OCI-LY3 (cell line): ENCODE data around the gene ITPR1.

Experiments used
- H2AFZ ChIP-seq: fragments of 200-600, 300-600 bp; shearing (Covaris generic); 2 replicates; pipeline ENCODE4 v1.6.0; 2014; ENCODE audit warnings: antibody characterized with exemption, low read depth, low read length
- H3K27ac ChIP-seq: fragments of 200-600, 300-600 bp; sonication (generic); 2 replicates; pipeline ENCODE4 v1.5.1; 2014; ENCODE audit warnings: mild to moderate bottlenecking, low read length, moderate library complexity, mixed read lengths
- H3K27me3 ChIP-seq: fragments of 200-600, 300-600 bp; sonication (generic); 2 replicates; pipeline ENCODE4 v1.6.1; 2014; ENCODE audit warnings: low read depth, low read length, mixed read lengths
- H3K36me3 ChIP-seq: fragments of 200-600, 300-600 bp; sonication (generic); replicated peaks from 2 replicates; pipeline ENCODE3; 2014; ENCODE audit warnings: low read depth, low read length, mixed read lengths
- H3K4me1 ChIP-seq: fragments of 300-600, 200-600 bp; sonication (generic); 2 replicates; pipeline ENCODE4 v1.6.1; 2014; ENCODE audit warnings: low read length, mixed read lengths
- H3K4me2 ChIP-seq: fragments of 200-600, 300-600 bp; sonication (generic); 2 replicates; pipeline ENCODE4 v1.6.1; 2014; ENCODE audit warnings: low read length, mixed read lengths
- H3K4me3 ChIP-seq: fragments of 300-600, 200-600 bp; sonication (generic); 2 replicates; pipeline ENCODE4 v1.5.1; 2014; ENCODE audit warnings: antibody characterized with exemption, mild to moderate bottlenecking, low read length, moderate library complexity
- H3K79me2 ChIP-seq: fragments of 300-600, 200-600 bp; shearing (Covaris generic); 2 replicates; pipeline ENCODE4 v1.6.1; 2014; ENCODE audit warnings: mild to moderate bottlenecking, low read length, mixed read lengths
- H3K9ac ChIP-seq: fragments of 300-600, 200-600 bp; shearing (Covaris generic); 2 replicates; pipeline ENCODE4 v1.6.0; 2014; ENCODE audit warnings: mild to moderate bottlenecking, low read length, moderate library complexity
- H3K9me3 ChIP-seq: fragments of 200-600, 300-600 bp; shearing (Covaris generic); 2 replicates; pipeline ENCODE4 v1.6.1; 2014; ENCODE audit warnings: low read length, mixed read lengths; ENCODE audit not compliant: insufficient read depth
- H4K20me1 ChIP-seq: fragments of 200-600, 300-600 bp; sonication (generic); 2 replicates; pipeline ENCODE4 v1.6.1; 2016; ENCODE audit warnings: low read length, mixed read lengths; ENCODE audit not compliant: insufficient read depth
- EZH2phosphoT487 ChIP-seq: fragments of 200-600 bp; shearing (Covaris generic); IDR thresholded peaks from 2 replicates; pipeline ENCODE4 v1.6.1; 2018; ENCODE audit warnings: antibody characterized with exemption, mixed run types, low read depth
- TF ChIP-seq, protein P1 (sequence below): fragments of 200-600, 300-600 bp; sonication (generic); IDR thresholded peaks from 2 replicates; pipeline ENCODE4 v1.5.1; 2014; ENCODE audit warnings: antibody characterized with exemption, low read length, low read depth

ITPR1 gene

DNA sequence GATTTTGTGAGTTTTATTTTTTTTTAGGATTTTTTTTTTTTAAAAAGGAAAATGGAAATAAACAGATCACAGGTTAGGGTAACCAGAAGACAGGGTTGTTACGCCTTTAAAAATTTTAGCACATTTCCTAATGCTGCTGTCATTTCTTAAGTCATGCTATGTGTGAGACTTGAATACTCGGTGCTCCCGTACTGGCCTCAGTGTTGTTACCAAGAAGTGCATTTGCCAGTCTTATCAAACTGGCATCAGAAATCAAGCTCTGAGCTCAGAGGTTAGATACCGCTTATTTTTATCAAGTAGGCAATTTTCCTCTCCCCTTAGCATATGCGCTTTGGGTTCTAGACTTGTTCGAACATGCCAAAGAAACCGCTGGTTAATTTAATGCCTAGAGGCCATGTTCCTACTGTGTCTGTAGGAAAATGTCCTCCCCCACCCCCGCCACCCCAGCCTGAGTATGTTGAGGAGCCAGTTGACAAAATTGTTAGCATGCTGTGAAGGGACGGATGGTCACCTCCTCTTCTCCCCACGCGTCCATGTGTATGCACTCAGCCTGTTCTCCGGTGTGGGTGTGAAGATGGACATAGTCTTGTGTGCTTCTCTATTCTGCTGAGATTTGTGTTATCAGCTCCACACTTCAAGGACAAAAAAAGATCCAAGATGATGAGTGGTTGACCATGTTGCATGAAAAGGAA lies 88.9 kb downstream of the ITPR1 start:
- no peak overlapping the region for H3K4me2 ChIP-seq

DNA sequence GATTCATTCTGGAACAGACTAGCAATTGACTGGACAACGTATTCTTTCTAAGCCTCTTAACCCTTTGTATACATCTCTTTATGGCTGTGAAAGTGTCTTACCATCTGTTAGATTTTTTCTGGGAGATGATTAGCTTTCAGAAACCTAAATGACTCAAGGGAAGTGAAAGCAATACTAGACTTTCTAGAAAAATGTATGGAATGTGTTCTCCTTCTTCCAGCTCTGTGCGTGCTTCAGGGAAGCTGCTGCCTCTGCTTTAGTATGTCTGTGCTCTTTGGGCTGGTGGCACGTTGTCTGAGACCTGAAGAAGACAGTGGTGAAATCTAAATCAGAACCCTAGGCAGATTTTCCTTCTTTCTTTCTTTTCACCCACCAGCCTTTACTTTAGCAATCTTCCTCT lies 89.5 kb downstream of the ITPR1 start:
- H3K4me3 ChIP-seq: no peak overlapping the region
- no peak overlapping the region for H3K27ac ChIP-seq
- H3K9ac ChIP-seq: no peak overlapping the region
- H2AFZ ChIP-seq: no peak overlapping the region
- no peak for TF ChIP-seq EZH2phosphoT487
- TF ChIP-seq, protein P1, sequence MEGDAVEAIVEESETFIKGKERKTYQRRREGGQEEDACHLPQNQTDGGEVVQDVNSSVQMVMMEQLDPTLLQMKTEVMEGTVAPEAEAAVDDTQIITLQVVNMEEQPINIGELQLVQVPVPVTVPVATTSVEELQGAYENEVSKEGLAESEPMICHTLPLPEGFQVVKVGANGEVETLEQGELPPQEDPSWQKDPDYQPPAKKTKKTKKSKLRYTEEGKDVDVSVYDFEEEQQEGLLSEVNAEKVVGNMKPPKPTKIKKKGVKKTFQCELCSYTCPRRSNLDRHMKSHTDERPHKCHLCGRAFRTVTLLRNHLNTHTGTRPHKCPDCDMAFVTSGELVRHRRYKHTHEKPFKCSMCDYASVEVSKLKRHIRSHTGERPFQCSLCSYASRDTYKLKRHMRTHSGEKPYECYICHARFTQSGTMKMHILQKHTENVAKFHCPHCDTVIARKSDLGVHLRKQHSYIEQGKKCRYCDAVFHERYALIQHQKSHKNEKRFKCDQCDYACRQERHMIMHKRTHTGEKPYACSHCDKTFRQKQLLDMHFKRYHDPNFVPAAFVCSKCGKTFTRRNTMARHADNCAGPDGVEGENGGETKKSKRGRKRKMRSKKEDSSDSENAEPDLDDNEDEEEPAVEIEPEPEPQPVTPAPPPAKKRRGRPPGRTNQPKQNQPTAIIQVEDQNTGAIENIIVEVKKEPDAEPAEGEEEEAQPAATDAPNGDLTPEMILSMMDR: no peak
- peaks cover 5% of the 10 kb centered on the region for H3K27me3 ChIP-seq
- H3K9me3 ChIP-seq: no peaks in the 10 kb centered on the region
- H3K36me3 ChIP-seq: no peaks in the 10 kb centered on the region
- no peaks in the 10 kb centered on the region for H3K79me2 ChIP-seq
- peaks cover 7% of the 10 kb centered on the region for H3K4me1 ChIP-seq
- no peak overlapping the region for H3K4me2 ChIP-seq
- H4K20me1 ChIP-seq: no peaks in the 10 kb centered on the region

More for the DNA sequence above, 88.9 kb downstream of the ITPR1 start:
- Histone ChIP-seq H3K36me3 (no peaks in the 10 kb centered on the region), H2AFZ (no peak overlapping the region), H4K20me1 (no peaks in the 10 kb centered on the region), H3K27ac (no peak overlapping the region), H3K9me3 (no peaks in the 10 kb centered on the region), H3K4me3 (no peak overlapping the region), H3K79me2 (no peaks in the 10 kb centered on the region), H3K27me3 (peaks cover 5% of the 10 kb centered on the region), H3K4me1 (peaks cover 7% of the 10 kb centered on the region), H3K9ac (no peak overlapping the region)
- TF ChIP-seq, protein P1: no peak

DNA sequence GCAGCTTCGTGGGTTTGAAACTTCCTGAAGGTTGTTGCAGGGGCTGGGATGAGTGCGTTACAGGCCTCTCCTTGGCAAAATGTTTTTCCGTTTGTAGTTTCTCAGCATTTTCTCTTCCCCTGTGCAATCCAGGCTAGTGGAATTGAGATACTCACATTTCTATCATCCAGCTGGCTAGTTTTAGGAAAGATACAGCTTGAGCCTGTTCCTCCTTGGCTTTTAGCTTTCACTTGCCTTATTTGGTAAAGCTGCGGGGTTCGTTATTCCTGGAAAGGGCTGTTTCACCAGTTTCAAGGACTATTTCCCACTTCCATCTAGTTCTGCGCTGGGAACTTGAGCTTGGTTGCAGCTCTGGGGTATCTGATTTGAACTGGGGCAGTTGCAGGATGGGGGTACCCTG lies 90.3 kb downstream of the ITPR1 start:
- Histone ChIP-seq H3K9ac (no peak overlapping the region), H3K4me2 (no peak overlapping the region), H3K9me3 (no peaks in the 10 kb centered on the region), H3K79me2 (no peaks in the 10 kb centered on the region), H4K20me1 (no peaks in the 10 kb centered on the region), H3K27me3 (peaks cover 5% of the 10 kb centered on the region), H3K4me1 (peaks cover 7% of the 10 kb centered on the region), H3K4me3 (no peak overlapping the region), H2AFZ (no peak overlapping the region), H3K36me3 (no peaks in the 10 kb centered on the region), H3K27ac (no peak overlapping the region)
- no peak for TF ChIP-seq EZH2phosphoT487
- TF ChIP-seq, protein P1: no peak

DNA sequence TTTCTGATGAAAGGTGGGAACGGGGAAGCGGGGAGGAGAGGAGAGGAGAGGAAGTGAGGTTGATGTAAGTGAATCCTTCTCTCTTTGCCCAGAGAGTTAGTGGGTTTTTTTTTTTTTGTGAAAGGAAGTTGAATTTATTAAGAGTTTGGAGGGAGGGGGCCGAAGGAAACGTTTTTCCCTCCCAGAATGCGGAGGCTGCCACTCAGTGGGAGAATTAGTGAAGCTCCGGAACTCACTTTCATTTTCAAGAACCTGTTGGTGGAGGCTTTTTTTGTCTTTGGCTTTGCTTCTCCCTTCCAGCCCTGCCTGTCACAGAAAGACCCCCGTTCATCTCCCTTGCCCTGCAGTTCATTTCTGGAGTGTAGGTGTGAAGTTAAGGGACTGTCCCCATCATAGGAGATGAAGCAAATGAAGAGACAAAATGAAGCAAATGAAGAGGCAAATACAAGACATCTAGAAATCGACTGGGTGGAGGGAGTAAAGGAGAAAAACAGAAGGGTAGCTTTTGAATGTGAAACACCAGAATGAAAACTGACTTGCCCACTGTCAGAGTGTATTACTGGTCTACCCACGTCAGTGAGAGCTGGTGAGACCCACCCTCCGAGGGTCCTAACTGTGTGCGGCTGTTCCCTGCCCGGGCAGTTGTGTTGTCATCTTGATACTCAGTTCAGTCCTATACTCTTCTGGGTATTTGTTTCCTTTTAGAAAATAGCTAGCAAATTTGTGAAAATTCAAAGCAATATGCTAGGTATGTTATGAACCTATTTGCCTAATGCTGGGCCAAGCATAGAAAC lies 91.5 kb downstream of the ITPR1 start:
- H4K20me1 ChIP-seq: no peaks in the 10 kb centered on the region
- H3K27me3 ChIP-seq: peaks cover 5% of the 10 kb centered on the region
- peak overlapping the region; percentile 75 for H3K4me3 ChIP-seq
- no peak overlapping the region for H3K27ac ChIP-seq
- H3K36me3 ChIP-seq: no peaks in the 10 kb centered on the region
- no peak for TF ChIP-seq EZH2phosphoT487
- TF ChIP-seq, protein P1: peak; percentile 35
- H3K9ac ChIP-seq: peak overlapping the region; percentile 45; the same call in 1 of the 2 replicates
- no peaks in the 10 kb centered on the region for H3K9me3 ChIP-seq
- peak overlapping the region; percentile 42; the same call in 1 of the 2 replicates for H2AFZ ChIP-seq
- peaks cover 7% of the 10 kb centered on the region for H3K4me1 ChIP-seq
- H3K79me2 ChIP-seq: no peaks in the 10 kb centered on the region
- peak overlapping the region; percentile 96 for H3K4me2 ChIP-seq
